Neural progenitor cell (in vitro differentiated cells): ENCODE results near the gene PIK3R4.

Experiments used
- EZH2 ChIP-seq: fragments of 200-600 bp; sonication (generic); IDR thresholded peaks from 2 replicates; pipeline ENCODE4 v1.6.1; 2017; ENCODE audit warnings: antibody characterized with exemption, mild to moderate bottlenecking, moderate library complexity
- EZH2phosphoT487 ChIP-seq: fragments of 200-600 bp; sonication (generic); IDR thresholded peaks from 2 replicates; pipeline ENCODE4 v1.6.1; 2017; ENCODE audit warnings: antibody characterized with exemption
- TF ChIP-seq, protein P1 (sequence below): fragments of 200-600 bp; sonication (generic); IDR thresholded peaks from 2 replicates; pipeline ENCODE4 v1.5.1; 2017; ENCODE audit warnings: antibody characterized with exemption, mild to moderate bottlenecking

DNA sequence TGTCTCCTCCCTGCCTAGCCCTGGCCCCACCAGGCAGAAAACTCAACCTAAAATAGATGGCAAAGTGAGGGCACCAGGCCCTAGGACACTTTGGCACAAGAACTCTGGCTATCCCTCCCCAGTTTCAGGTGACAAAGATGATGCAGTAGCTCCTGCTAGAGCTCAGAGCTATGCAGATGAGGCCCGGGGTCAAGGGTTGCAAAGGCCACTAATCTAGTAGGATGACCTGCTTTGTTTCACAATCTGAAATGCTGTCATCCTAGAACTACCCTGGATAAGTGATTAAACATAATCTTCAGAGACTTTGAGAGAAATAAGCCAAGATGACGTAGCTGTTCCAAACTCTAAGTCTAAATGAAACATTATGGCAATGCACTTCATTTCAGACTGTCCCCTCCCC lies 24.0 kb upstream of the PIK3R4 start:
- TF ChIP-seq, protein P1, sequence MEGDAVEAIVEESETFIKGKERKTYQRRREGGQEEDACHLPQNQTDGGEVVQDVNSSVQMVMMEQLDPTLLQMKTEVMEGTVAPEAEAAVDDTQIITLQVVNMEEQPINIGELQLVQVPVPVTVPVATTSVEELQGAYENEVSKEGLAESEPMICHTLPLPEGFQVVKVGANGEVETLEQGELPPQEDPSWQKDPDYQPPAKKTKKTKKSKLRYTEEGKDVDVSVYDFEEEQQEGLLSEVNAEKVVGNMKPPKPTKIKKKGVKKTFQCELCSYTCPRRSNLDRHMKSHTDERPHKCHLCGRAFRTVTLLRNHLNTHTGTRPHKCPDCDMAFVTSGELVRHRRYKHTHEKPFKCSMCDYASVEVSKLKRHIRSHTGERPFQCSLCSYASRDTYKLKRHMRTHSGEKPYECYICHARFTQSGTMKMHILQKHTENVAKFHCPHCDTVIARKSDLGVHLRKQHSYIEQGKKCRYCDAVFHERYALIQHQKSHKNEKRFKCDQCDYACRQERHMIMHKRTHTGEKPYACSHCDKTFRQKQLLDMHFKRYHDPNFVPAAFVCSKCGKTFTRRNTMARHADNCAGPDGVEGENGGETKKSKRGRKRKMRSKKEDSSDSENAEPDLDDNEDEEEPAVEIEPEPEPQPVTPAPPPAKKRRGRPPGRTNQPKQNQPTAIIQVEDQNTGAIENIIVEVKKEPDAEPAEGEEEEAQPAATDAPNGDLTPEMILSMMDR, result no peak
- TF ChIP-seq EZH2 (no peak), EZH2phosphoT487 (no peak)
